Activated naive CD4-positive, alpha-beta T cell (primary cell): Measurements from ENCODE around the gene ANKLE1.

ENCODE experiments used
- DNase-seq, 4 experiments: peaks; one replicate each; lab custom pipeline; 2025; lab: John Stamatoyannopoulos, UW

The ANKLE1 gene

GRCh38 chr19:17325881-17326594, 44.3 kb downstream of the ANKLE1 start:
- no peak for DNase-seq

- no peak for DNase-seq
Observed at GRCh38 chr19:17326595-17326966, 44.9 kb downstream of the ANKLE1 start.

- DNase-seq: no peak
Observed at GRCh38 chr19:17327068-17327653, 45.5 kb downstream of the ANKLE1 start.

- peak in 3 of 4 experiments; percentile 12 to 55 (median 21) for DNase-seq
Observed at GRCh38 chr19:17327654-17328516, 46.2 kb downstream of the ANKLE1 start.

GRCh38 chr19:17328517-17329365, 47.0 kb downstream of the ANKLE1 start:
- DNase-seq: peak in 1 of 4 experiments; percentile 48

- no peak for DNase-seq
Observed at GRCh38 chr19:17329366-17330261, 47.9 kb downstream of the ANKLE1 start.

GRCh38 chr19:17330262-17331044, 48.8 kb downstream of the ANKLE1 start:
- DNase-seq: no peak

GRCh38 chr19:17331045-17331558, 49.4 kb downstream of the ANKLE1 start:
- no peak for DNase-seq

- DNase-seq: no peak
Observed at GRCh38 chr19:17332360-17332676, 50.6 kb downstream of the ANKLE1 start.

GRCh38 chr19:17332677-17333581, 51.2 kb downstream of the ANKLE1 start:
- no peak for DNase-seq

GRCh38 chr19:17333611-17334413, 52.1 kb downstream of the ANKLE1 start:
- peak in 3 of 4 experiments; percentile 29 to 64 (median 45) for DNase-seq

- peak; percentile 74 to 93 (median 88) for DNase-seq
Observed at GRCh38 chr19:17334414-17335409, 53.0 kb downstream of the ANKLE1 start, which contains the start of gene ANO8. ANO8 (minus strand) TSS chr19:17334855; CDS start chr19:17334670, 185 bp downstream.

GRCh38 chr19:17335575-17335974, 53.9 kb downstream of the ANKLE1 start:
- no peak for DNase-seq
